Measurements from ENCODE around the gene MEGF9.

MEGF9 gene

DNA sequence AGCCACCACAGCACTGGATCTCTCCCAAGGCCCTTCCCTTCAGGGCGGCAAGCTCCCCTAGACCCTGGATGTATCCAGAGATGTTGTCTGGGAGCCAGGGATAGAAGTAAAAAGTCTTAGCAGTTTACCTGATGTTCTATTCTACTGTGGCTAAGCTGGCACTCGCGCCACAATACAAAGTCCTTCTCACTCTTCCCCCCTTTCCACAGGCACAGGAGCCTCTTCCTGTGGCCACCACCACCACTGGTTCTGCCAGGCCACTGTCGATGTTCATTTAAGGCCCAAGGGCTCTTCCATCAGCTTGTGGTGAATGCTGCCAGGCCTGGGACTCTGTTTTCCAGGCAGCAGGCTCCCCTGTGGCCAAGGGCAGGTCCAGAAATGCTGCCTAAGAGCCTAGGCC is 33.7 kb downstream of the MEGF9 start:
- H3K9ac ChIP-seq (ENCODE audit: low read length): no peak overlapping the region
- H3K4me3 ChIP-seq (ENCODE audit: low read length): no peak overlapping the region
- peaks cover 11% of the 10 kb centered on the region for H3K4me1 ChIP-seq (ENCODE audit: control insufficient read depth, insufficient read depth, low read length)
- no peaks in the 10 kb centered on the region for H3K27me3 ChIP-seq (replicated peaks; ENCODE audit: control insufficient read depth, insufficient read depth, low read length)
- H3K9me3 ChIP-seq (ENCODE audit: control insufficient read depth, low read length): no peaks in the 10 kb centered on the region
- H3K36me3 ChIP-seq (ENCODE audit: control insufficient read depth, insufficient read depth, low read length, severe bottlenecking): peaks cover 8% of the 10 kb centered on the region
- DNase-seq (ENCODE audit: low read depth): no peak

- no peaks in the 10 kb centered on the region for H3K27me3 ChIP-seq (replicated peaks; ENCODE audit: control insufficient read depth, insufficient read depth, low read length)
- peaks cover 11% of the 10 kb centered on the region for H3K4me1 ChIP-seq (ENCODE audit: control insufficient read depth, insufficient read depth, low read length)
- no peak overlapping the region for H3K9ac ChIP-seq (ENCODE audit: low read length)
- DNase-seq (ENCODE audit: low read depth): no peak
- H3K4me3 ChIP-seq (ENCODE audit: low read length): no peak overlapping the region
- no peaks in the 10 kb centered on the region for H3K9me3 ChIP-seq (ENCODE audit: control insufficient read depth, low read length)
- H3K36me3 ChIP-seq (ENCODE audit: control insufficient read depth, insufficient read depth, low read length, severe bottlenecking): peaks cover 8% of the 10 kb centered on the region
These were observed 34.1 kb downstream of the MEGF9 start for GRCh38 chr9:120680161-120680560.

DNA sequence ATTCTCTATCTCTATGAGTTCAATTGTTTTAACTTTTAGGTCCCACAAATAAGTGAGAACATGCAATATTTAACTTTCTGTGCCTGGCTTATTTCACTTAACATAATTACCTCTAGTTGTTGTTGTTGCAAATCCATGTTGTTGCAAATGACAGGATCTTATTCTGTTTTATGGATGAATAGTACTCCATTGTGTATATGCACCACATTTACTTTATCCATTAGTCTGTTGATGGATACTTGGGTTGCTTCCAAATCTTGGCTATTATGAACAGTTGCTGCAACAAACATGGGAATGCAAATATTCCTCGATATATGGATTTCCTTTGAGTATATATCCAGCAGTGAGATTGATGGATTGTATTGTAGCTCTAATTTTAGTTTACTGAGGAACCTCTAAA is 36.3 kb downstream of the MEGF9 start:
- Histone ChIP-seq H3K9me3 (ENCODE audit: control insufficient read depth, low read length) (no peaks in the 10 kb centered on the region), H3K4me3 (ENCODE audit: low read length) (no peak overlapping the region), H3K36me3 (ENCODE audit: control insufficient read depth, insufficient read depth, low read length, severe bottlenecking) (peaks cover 8% of the 10 kb centered on the region), H3K4me1 (ENCODE audit: control insufficient read depth, insufficient read depth, low read length) (no peaks in the 10 kb centered on the region), H3K9ac (ENCODE audit: low read length) (no peak overlapping the region), H3K27me3 (replicated peaks; ENCODE audit: control insufficient read depth, insufficient read depth, low read length) (no peaks in the 10 kb centered on the region)
- DNase-seq (ENCODE audit: low read depth): no peak

DNA sequence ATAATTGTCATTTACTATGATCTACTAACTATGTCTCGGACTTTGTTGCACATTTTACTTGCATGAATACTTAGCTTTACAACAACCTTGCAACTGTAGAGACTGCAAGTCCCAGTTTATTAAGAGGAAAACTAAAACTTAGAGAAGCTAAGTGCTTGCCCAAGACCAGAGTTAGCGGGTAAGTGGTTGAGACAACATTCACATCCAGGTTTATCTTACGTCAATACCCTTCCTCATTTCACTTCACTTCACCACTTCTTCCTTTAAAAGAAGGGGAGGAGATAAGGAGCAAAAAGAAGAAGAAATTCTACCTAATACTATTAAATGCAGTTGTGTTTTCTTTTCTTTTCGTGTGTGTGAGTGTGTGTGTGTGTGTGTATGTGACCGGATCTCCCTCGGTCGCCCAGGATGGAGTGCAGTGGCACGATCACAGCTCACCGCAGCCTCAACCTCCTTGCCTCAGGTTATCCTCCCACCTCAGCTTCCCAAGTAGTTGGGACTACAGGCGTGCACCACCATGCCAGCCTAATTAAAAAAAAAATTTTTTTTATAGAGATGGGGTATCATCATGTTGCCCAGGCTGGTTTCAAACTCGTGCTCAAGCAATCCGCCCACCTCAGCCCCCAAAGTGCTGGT is 37.4 kb downstream of the MEGF9 start:
- no peak for DNase-seq (ENCODE audit: low read depth)
- Histone ChIP-seq H3K9ac (ENCODE audit: low read length) (no peak overlapping the region), H3K4me3 (ENCODE audit: low read length) (no peak overlapping the region), H3K36me3 (ENCODE audit: control insufficient read depth, insufficient read depth, low read length, severe bottlenecking) (peaks cover 8% of the 10 kb centered on the region), H3K4me1 (ENCODE audit: control insufficient read depth, insufficient read depth, low read length) (no peaks in the 10 kb centered on the region), H3K27me3 (replicated peaks; ENCODE audit: control insufficient read depth, insufficient read depth, low read length) (no peaks in the 10 kb centered on the region), H3K9me3 (ENCODE audit: control insufficient read depth, low read length) (no peaks in the 10 kb centered on the region)

DNA sequence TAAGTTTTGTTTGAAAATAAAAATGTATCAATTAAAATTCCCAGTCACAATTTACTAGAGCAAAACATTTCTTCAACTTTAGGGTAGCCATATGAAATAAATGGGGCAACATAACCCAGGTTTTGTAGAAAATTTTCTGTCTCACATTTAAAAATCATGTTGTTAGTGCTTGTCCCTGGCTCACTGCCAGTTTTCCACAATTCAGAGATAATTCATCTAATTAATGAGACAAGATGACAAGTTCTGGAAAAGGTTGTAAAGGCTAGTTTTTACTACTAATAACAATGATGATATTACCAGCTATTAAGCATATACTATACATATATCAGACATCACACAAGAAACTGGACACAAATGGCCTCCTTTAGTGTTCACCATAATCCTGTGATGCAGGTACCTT is 45.9 kb downstream of the MEGF9 start:
- Histone ChIP-seq H3K27me3 (replicated peaks; ENCODE audit: control insufficient read depth, insufficient read depth, low read length) (no peaks in the 10 kb centered on the region), H3K4me3 (ENCODE audit: low read length) (no peak overlapping the region), H3K9me3 (ENCODE audit: control insufficient read depth, low read length) (peaks cover 3% of the 10 kb centered on the region), H3K4me1 (ENCODE audit: control insufficient read depth, insufficient read depth, low read length) (peaks cover 16% of the 10 kb centered on the region), H3K36me3 (ENCODE audit: control insufficient read depth, insufficient read depth, low read length, severe bottlenecking) (peaks cover 3% of the 10 kb centered on the region), H3K9ac (ENCODE audit: low read length) (no peak overlapping the region)
- DNase-seq (ENCODE audit: low read depth): no peak

DNA sequence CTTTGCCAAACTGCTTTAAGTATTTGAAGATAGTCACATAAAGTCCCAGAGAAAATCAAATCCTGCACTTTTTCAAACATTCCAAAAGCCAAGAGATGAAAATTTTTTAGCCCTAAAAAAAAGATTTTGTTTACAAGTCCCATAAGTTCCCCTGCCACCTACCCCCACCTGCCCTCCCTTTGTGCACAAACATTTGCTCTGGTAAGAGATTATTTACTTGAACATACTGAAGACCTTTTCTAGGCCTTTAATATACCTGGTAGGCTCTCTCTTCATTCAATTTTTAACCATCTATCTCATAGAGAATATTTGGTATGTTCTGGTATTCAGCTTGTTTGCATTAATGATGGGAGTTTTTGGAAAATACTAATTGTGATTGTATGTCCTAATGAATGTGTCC is 50.3 kb downstream of the MEGF9 start:
- H3K27me3 ChIP-seq (replicated peaks; ENCODE audit: control insufficient read depth, insufficient read depth, low read length): no peaks in the 10 kb centered on the region

DNA sequence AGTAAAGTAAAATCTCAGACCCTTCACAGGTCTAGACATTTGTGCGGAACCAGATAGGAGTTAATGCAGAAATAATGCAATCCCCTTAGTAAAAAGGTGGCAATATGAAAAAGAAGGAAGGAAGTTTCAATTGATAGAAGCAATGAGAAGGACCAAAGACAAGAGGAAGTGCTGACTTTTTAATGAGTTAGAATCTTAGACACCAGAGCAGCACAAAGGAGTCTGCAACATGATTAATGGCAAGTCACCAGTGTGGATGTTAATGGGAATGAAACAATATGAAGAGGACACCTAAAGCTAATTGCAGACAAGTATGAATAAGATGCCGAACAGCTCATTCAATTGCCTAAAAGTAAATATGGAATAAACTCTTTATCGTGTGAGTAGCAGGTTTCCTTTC is 50.9 kb downstream of the MEGF9 start:
- Histone ChIP-seq H3K9me3 (ENCODE audit: control insufficient read depth, low read length) (peaks cover 3% of the 10 kb centered on the region), H3K4me1 (ENCODE audit: control insufficient read depth, insufficient read depth, low read length) (peaks cover 11% of the 10 kb centered on the region), H3K9ac (ENCODE audit: low read length) (no peak overlapping the region), H3K36me3 (ENCODE audit: control insufficient read depth, insufficient read depth, low read length, severe bottlenecking) (peaks cover 4% of the 10 kb centered on the region), H3K27me3 (replicated peaks; ENCODE audit: control insufficient read depth, insufficient read depth, low read length) (no peaks in the 10 kb centered on the region), H3K4me3 (ENCODE audit: low read length) (no peak overlapping the region)
- no peak for DNase-seq (ENCODE audit: low read depth)

More for the DNA sequence above, 50.3 kb downstream of the MEGF9 start:
- Histone ChIP-seq H3K4me3 (ENCODE audit: low read length) (no peak overlapping the region), H3K9me3 (ENCODE audit: control insufficient read depth, low read length) (peaks cover 3% of the 10 kb centered on the region), H3K4me1 (ENCODE audit: control insufficient read depth, insufficient read depth, low read length) (peaks cover 16% of the 10 kb centered on the region), H3K9ac (ENCODE audit: low read length) (no peak overlapping the region), H3K36me3 (ENCODE audit: control insufficient read depth, insufficient read depth, low read length, severe bottlenecking) (peaks cover 3% of the 10 kb centered on the region)
- DNase-seq (ENCODE audit: low read depth): no peak

DNA sequence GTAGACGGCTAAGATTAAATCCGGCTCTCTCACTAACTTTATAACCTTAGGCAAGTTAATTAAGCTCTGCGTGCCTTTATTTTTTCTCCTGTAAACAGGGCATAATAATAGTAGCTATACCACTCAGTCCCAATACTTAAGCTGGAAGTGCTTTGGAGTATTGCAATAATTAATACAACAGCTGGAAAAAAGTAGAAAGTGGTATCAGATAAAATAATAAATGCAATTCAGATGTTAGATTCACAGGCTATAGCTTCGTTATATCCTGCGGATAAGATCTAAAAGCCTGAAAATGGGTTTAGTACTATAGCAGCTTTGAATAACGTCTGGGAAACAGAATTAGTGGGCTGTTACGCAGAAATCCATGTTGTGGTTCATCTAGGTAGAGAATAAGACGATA is 51.8 kb downstream of the MEGF9 start:
- Histone ChIP-seq H3K9me3 (ENCODE audit: control insufficient read depth, low read length) (peaks cover 3% of the 10 kb centered on the region), H3K9ac (ENCODE audit: low read length) (no peak overlapping the region), H3K36me3 (ENCODE audit: control insufficient read depth, insufficient read depth, low read length, severe bottlenecking) (peaks cover 7% of the 10 kb centered on the region), H3K4me3 (ENCODE audit: low read length) (no peak overlapping the region), H3K4me1 (ENCODE audit: control insufficient read depth, insufficient read depth, low read length) (peaks cover 6% of the 10 kb centered on the region), H3K27me3 (replicated peaks; ENCODE audit: control insufficient read depth, insufficient read depth, low read length) (no peaks in the 10 kb centered on the region)
- no peak for DNase-seq (ENCODE audit: low read depth)

GRCh38 chr9:120659676-120660075 is 54.6 kb downstream of the MEGF9 start:
- H3K4me1 ChIP-seq (ENCODE audit: control insufficient read depth, insufficient read depth, low read length): no peaks in the 10 kb centered on the region
- no peak overlapping the region for H3K4me3 ChIP-seq (ENCODE audit: low read length)
- no peaks in the 10 kb centered on the region for H3K27me3 ChIP-seq (replicated peaks; ENCODE audit: control insufficient read depth, insufficient read depth, low read length)
- peaks cover 4% of the 10 kb centered on the region for H3K36me3 ChIP-seq (ENCODE audit: control insufficient read depth, insufficient read depth, low read length, severe bottlenecking)
- H3K9me3 ChIP-seq (ENCODE audit: control insufficient read depth, low read length): no peaks in the 10 kb centered on the region
- no peak for DNase-seq (ENCODE audit: low read depth)
- no peak overlapping the region for H3K9ac ChIP-seq (ENCODE audit: low read length)

GRCh38 chr9:120659209-120659608 is 55.1 kb downstream of the MEGF9 start:
- Histone ChIP-seq H3K9ac (ENCODE audit: low read length) (no peak overlapping the region), H3K27me3 (replicated peaks; ENCODE audit: control insufficient read depth, insufficient read depth, low read length) (no peaks in the 10 kb centered on the region), H3K4me3 (ENCODE audit: low read length) (no peak overlapping the region), H3K36me3 (ENCODE audit: control insufficient read depth, insufficient read depth, low read length, severe bottlenecking) (peaks cover 4% of the 10 kb centered on the region), H3K4me1 (ENCODE audit: control insufficient read depth, insufficient read depth, low read length) (no peaks in the 10 kb centered on the region), H3K9me3 (ENCODE audit: control insufficient read depth, low read length) (no peaks in the 10 kb centered on the region)
- DNase-seq (ENCODE audit: low read depth): no peak

- peaks cover 5% of the 10 kb centered on the region for H3K4me1 ChIP-seq (ENCODE audit: control insufficient read depth, insufficient read depth, low read length)
- peaks cover 4% of the 10 kb centered on the region for H3K36me3 ChIP-seq (ENCODE audit: control insufficient read depth, insufficient read depth, low read length, severe bottlenecking)
- no peak overlapping the region for H3K4me3 ChIP-seq (ENCODE audit: low read length)
- no peaks in the 10 kb centered on the region for H3K9me3 ChIP-seq (ENCODE audit: control insufficient read depth, low read length)
- peak; percentile 8 for DNase-seq (ENCODE audit: low read depth)
- H3K9ac ChIP-seq (ENCODE audit: low read length): no peak overlapping the region
- no peaks in the 10 kb centered on the region for H3K27me3 ChIP-seq (replicated peaks; ENCODE audit: control insufficient read depth, insufficient read depth, low read length)
These were observed 59.2 kb downstream of the MEGF9 start for GRCh38 chr9:120655005-120655622.

DNA sequence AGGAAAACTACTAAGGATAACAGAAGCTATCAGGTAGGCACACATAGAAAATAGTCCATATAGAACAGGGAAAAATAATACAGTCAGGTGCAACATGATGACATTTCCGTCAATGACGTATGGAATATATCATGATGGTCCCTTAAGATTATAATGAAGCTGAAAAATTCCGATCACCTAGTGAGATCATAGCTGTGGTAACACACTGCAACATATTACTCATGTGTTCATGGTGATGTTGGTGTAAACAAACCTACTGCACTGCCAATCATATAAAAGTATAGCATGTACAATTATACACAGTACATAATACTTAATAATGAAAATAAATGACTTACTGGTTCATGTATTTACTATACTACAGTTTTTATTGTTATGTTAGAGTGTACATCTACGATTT is 60.0 kb downstream of the MEGF9 start:
- H3K9me3 ChIP-seq (ENCODE audit: control insufficient read depth, low read length): no peaks in the 10 kb centered on the region
- no peaks in the 10 kb centered on the region for H3K27me3 ChIP-seq (replicated peaks; ENCODE audit: control insufficient read depth, insufficient read depth, low read length)
- DNase-seq (ENCODE audit: low read depth): no peak
- H3K4me1 ChIP-seq (ENCODE audit: control insufficient read depth, insufficient read depth, low read length): peaks cover 6% of the 10 kb centered on the region
- H3K4me3 ChIP-seq (ENCODE audit: low read length): no peak overlapping the region
- peaks cover 9% of the 10 kb centered on the region for H3K36me3 ChIP-seq (ENCODE audit: control insufficient read depth, insufficient read depth, low read length, severe bottlenecking)
- H3K9ac ChIP-seq (ENCODE audit: low read length): no peak overlapping the region
